Activated CD8-positive, alpha-beta memory T cell treated with anti-CD3 and anti-CD28 coated beads for 36 hours (primary cell): ENCODE data around the gene C1orf141. TPM values are rescaled to one million over a fixed set of nuclear protein-coding genes. Genes with fewer than 3 reads are reported as not detected.

Source experiments
- CTCF ChIA-PET: fragments of 350-600 bp; sonication (Branson Sonifier 250); formaldehyde crosslinking; loops from one replicate; lab custom pipeline; 2021; ENCODE audit warnings: antibody characterized with exemption; lab: Charles Lee
- POLR2A ChIA-PET: fragments of 350-600 bp; sonication (Branson Sonifier 250); formaldehyde crosslinking; loops from one replicate; lab custom pipeline; 2021; ENCODE audit warnings: antibody characterized with exemption; lab: Charles Lee
- total RNA-seq, 2 experiments: library from RNA; stranded (reverse); gene quantifications; one replicate each; pipeline ENCODE4 v1.2.3, GENCODE V29; 2021

Gene C1orf141
- total RNA-seq, 2 experiments from 2014 or later, result not detected

DNA sequence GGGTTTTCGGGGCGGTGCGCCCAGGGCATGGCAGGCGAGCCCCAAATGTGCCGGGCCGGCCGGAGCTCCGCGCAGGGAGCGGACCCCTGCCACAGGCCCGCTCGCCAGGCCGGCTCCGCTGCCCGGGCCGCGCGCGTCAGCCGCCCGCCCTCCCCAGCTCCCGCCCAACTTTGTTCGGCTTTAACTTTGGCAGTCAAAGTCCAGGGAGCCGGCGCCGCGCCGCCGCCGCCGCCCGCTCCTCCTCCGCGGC lies 81.3 kb downstream of the C1orf141 start:
- ChIA-PET CTCF (interaction anchor here (0.7 to 1.0 kb wide), 3 partner anchors 30 to 328 kb away, joined by 3 to 4 read pairs (median 3); no protein-coding TSS in a partner anchor), POLR2A (interaction anchor here (0.7 to 0.8 kb wide), 2 partner anchors 123 to 129 kb away, joined by 3 read pairs; partner anchors contain the start of genes DNAI4 and MIER1)

- ChIA-PET CTCF (interaction anchor here (0.7 to 1.0 kb wide), 3 partner anchors 30 to 327 kb away, joined by 3 to 4 read pairs (median 3); no protein-coding TSS in a partner anchor), POLR2A (interaction anchor here (0.6 to 0.8 kb wide), 3 partner anchors 122 to 128 kb away, joined by 3 read pairs; partner anchors contain the start of genes DNAI4 and MIER1)
Measured at GRCh38 chr1:67052741-67053534, 81.8 kb downstream of the C1orf141 start.

GRCh38 chr1:67051196-67051595 lies 83.6 kb downstream of the C1orf141 start:
- ChIA-PET POLR2A (no interaction called here), CTCF (interaction anchor here (1.3 kb wide), 1 partner anchor 162 kb away, joined by 4 read pairs; no protein-coding TSS in a partner anchor)

- ChIA-PET CTCF (no interaction called here), POLR2A (no interaction called here)
Measured at GRCh38 chr1:67044631-67045270, 90.0 kb downstream of the C1orf141 start.

DNA sequence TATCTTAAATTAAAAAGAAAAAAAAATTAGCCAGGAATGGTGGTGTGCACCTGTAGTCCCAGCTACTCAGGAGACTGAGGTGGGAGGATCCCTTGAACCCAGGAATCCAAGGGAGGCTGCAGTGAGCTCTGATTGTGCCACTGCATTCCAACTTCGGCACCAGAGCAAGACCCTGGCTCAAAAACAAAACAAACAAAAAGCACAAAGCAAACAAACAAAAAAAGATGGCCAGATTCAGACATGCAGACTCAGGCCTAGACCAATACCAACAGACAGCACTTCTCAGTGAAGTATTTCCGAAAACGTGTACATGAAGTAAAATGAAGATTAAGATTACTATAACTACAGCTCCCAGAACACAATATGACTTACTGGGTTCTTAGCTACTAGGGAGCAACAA lies 91.4 kb downstream of the C1orf141 start:
- POLR2A ChIA-PET, result no interaction called here
- CTCF ChIA-PET, result no interaction called here

Other genes with a start within 250 kb of the C1orf141 start
- gene DNAI4, start 210.1 kb downstream of the C1orf141 start, total RNA-seq, result 1 to 10 TPM in 1 of 2 experiments, under 1 TPM in 1; 0.99 to 1.4 TPM
- 10 to 100 TPM; 46.3 to 48.0 TPM for gene MIER1, start 210.0 kb downstream of the C1orf141 start, total RNA-seq
- gene SLC35D1, start 80.8 kb downstream of the C1orf141 start, total RNA-seq, result 10 to 100 TPM; 14.2 to 14.8 TPM
- 1 to 10 TPM in 1 of 2 experiments, under 1 TPM in 1; 0.86 to 1.0 TPM for gene IL23R, start 31.5 kb upstream of the C1orf141 start, total RNA-seq
- 10 to 100 TPM; 48.3 to 49.9 TPM for gene IL12RB2, start 172.9 kb upstream of the C1orf141 start, total RNA-seq